Duodenal mucosa (tissue), 2 donors: Measurements from ENCODE around the gene DUOX1.

Source experiments
- H3K27ac ChIP-seq: one replicate; pipeline ENCODE4 v1.7.0; 2013; ENCODE audit warnings: low read depth, low read length
- H3K27me3 ChIP-seq, 2 donors: one replicate each; pipeline ENCODE4 v1.7.0; 2013; ENCODE audit warnings: low read length in 2 of 2, control low read depth in 1 of 2; ENCODE audit not compliant: insufficient read depth in 2 of 2, control insufficient read depth in 1 of 2
- H3K36me3 ChIP-seq, 2 donors: one replicate each; pipeline ENCODE4 v1.7.0; 2013; ENCODE audit warnings: low read length in 2 of 2, control low read depth in 1 of 2; ENCODE audit not compliant: insufficient read depth in 2 of 2, control insufficient read depth in 1 of 2
- H3K4me1 ChIP-seq, 2 donors: one replicate each; pipeline ENCODE4 v1.7.0; 2013; ENCODE audit warnings: low read length in 2 of 2, control low read depth in 1 of 2; ENCODE audit not compliant: insufficient read depth in 2 of 2, control insufficient read depth in 1 of 2
- H3K4me3 ChIP-seq, 2 donors: one replicate each; pipeline ENCODE4 v1.7.0; 2013; ENCODE audit warnings: low read length in 2 of 2, low read depth in 1 of 2
- H3K9ac ChIP-seq, 2 donors: one replicate each; pipeline ENCODE4 v1.7.0; 2013; ENCODE audit warnings: low read length in 2 of 2, low read depth in 1 of 2
- H3K9me3 ChIP-seq, 2 donors: one replicate each; pipeline ENCODE4 v1.7.0; 2013; ENCODE audit warnings: low read length in 2 of 2, control low read depth in 1 of 2; ENCODE audit not compliant: control insufficient read depth in 1 of 2

DUOX1 gene

DNA sequence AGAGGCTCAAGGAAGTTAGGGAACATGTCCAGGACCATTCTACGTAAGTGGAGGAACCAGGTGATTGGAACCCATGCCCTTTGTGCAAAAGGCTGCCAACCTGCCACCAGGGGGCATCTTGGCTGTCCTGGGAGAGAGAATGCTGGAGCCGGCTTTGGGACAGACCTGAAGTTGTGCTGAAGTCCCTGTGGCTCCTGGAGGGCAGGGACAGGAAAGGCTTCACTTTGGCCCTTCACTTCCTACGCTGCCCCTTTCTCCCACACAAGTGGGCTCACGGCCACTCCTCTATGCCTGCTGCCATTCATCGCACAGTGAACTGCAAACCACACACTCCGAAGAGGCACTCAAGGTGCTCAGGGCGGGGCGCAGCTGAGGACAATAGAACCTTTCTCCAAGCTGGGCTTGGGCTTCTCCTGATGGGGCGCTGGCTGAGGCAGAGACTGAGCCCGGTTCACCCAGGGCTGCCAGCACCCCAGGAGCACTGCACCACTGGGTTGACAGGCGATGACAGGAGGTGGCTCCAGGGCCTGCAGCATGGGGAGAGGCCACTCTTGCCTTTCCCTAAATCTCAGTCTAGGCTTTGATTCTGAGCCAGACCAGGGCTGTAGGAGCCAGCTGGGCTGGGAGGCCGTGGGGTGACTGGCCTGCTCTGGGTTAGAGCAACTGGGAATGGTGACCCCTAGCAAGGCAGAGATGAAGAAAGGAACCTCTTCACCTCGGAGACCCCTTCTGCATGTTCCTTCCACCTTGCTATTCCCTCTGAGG is 49.6 kb downstream of the DUOX1 start:
- H3K27me3 ChIP-seq: no peaks in the 10 kb centered on the region
- H3K36me3 ChIP-seq: peaks cover 0 to 14% of the 10 kb centered on the region in 2 donors
- no peak overlapping the region for H3K27ac ChIP-seq
- no peak overlapping the region for H3K4me3 ChIP-seq
- peaks cover 25 to 29% of the 10 kb centered on the region in 2 donors for H3K4me1 ChIP-seq
- no peaks in the 10 kb centered on the region for H3K9me3 ChIP-seq
- no peak overlapping the region for H3K9ac ChIP-seq

- no peak overlapping the region for H3K9ac ChIP-seq
- no peak overlapping the region for H3K4me3 ChIP-seq
- no peaks in the 10 kb centered on the region for H3K27me3 ChIP-seq
- H3K9me3 ChIP-seq: no peaks in the 10 kb centered on the region
- peaks cover 29 to 32% of the 10 kb centered on the region in 2 donors for H3K4me1 ChIP-seq
- H3K36me3 ChIP-seq: peaks cover 0 to 14% of the 10 kb centered on the region in 2 donors
- H3K27ac ChIP-seq: no peak overlapping the region
Observed at GRCh38 chr15:45180201-45180600, 50.4 kb downstream of the DUOX1 start.

- Histone ChIP-seq H3K9ac (no peak overlapping the region), H3K27me3 (no peaks in the 10 kb centered on the region), H3K9me3 (no peaks in the 10 kb centered on the region), H3K27ac (no peak overlapping the region), H3K36me3 (peaks cover 0 to 14% of the 10 kb centered on the region in 2 donors), H3K4me1 (peaks cover 33 to 38% of the 10 kb centered on the region in 2 donors), H3K4me3 (no peak overlapping the region)
Observed at GRCh38 chr15:45180648-45181436, 51.0 kb downstream of the DUOX1 start.

DNA sequence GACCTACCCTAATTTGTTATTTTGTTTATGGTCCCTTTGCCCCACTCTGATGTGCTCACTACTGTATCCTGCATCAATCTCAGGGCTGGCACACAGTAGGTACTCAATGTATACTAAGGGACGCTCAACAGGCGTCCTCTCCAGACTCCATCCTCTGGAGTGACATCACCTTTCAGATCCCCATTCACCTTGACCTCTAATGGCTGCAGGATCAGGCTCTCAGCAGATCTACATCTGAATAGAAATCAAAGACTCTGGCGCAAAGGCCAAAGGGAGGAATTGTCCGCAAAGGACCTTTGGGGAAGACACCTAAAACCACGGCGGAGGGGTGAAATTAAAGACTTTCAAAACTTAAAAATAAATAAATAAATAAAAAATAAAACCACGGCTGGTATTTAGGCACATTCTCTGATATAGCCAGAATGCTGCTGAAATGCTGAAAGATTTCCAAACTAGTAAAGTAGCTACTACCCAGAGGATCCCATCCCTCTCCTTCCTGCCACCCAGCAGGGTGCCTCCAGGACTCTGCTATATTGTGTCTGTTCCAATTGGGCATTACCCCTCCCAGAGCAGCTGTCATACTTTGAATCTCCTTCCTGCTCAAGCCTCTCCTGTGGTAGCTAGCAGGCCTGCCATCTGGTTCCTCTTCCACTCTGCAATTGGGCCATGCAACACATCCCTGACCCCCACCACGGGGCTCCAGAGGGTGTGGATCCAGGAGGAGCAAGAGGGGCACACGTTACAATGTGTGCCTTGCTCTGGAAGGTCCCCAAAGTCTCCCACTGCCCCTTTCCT is 51.9 kb downstream of the DUOX1 start:
- no peak overlapping the region for H3K9ac ChIP-seq
- no peak overlapping the region for H3K4me3 ChIP-seq
- peaks cover 40 to 47% of the 10 kb centered on the region in 2 donors for H3K4me1 ChIP-seq
- no peak overlapping the region for H3K27ac ChIP-seq
- H3K27me3 ChIP-seq: no peaks in the 10 kb centered on the region
- H3K36me3 ChIP-seq: peaks cover 0 to 11% of the 10 kb centered on the region in 2 donors
- no peaks in the 10 kb centered on the region for H3K9me3 ChIP-seq

DNA sequence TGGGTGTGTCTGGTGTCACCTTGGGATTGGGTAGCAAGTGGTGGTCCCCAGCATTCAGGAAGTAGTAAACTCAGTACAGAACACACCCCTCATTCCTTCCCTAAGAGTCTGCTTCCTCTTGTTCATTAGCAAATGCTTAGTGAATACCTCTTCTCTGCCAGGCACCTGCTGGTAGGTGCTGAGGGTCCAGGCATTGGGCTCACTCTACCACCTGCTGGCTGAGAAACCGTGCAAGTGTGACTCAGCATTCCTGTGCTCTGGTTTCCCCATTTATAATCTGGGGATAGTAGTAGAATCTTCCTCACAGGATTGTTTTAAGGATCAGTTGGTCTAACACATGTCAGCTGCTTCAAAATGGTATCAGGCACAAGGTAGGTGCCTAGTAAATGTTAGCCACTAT is 53.2 kb downstream of the DUOX1 start:
- no peak overlapping the region for H3K27ac ChIP-seq
- no peaks in the 10 kb centered on the region for H3K27me3 ChIP-seq
- H3K9me3 ChIP-seq: no peaks in the 10 kb centered on the region
- no peak overlapping the region for H3K9ac ChIP-seq
- peaks cover 0 to under 1% of the 10 kb centered on the region in 2 donors for H3K36me3 ChIP-seq
- peaks cover 42 to 49% of the 10 kb centered on the region in 2 donors for H3K4me1 ChIP-seq
- no peak overlapping the region for H3K4me3 ChIP-seq

DNA sequence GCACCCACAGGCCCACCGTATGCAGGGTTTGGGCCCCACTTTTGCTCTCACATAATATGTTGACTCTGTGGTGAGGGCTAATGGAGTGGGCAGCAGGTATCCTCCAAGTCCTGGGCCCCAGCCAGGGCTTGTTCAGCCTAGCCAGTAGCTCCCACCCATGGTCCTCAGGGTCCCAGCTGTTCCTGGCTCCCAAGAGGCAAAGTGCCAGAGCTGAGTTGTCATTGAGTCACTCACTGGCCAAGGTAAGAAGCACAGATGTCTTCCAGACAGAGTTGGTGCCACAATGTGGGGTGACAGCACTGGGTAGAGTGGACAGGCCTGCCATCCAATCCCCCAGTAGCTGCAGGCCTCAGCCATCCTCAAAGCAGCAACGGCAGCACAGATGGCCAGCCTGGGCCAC is 53.7 kb downstream of the DUOX1 start:
- Histone ChIP-seq H3K4me3 (no peak overlapping the region), H3K27me3 (no peaks in the 10 kb centered on the region), H3K36me3 (no peaks in the 10 kb centered on the region), H3K4me1 (peaks cover 47 to 51% of the 10 kb centered on the region in 2 donors), H3K9ac (no peak overlapping the region), H3K27ac (no peak overlapping the region), H3K9me3 (no peaks in the 10 kb centered on the region)

- Histone ChIP-seq H3K27ac (no peak overlapping the region), H3K4me1 (peaks cover 39 to 50% of the 10 kb centered on the region in 2 donors), H3K9me3 (no peaks in the 10 kb centered on the region), H3K4me3 (no peak overlapping the region), H3K9ac (no peak overlapping the region), H3K36me3 (no peaks in the 10 kb centered on the region), H3K27me3 (no peaks in the 10 kb centered on the region)
Observed at GRCh38 chr15:45184562-45185041, 54.8 kb downstream of the DUOX1 start.

DNA sequence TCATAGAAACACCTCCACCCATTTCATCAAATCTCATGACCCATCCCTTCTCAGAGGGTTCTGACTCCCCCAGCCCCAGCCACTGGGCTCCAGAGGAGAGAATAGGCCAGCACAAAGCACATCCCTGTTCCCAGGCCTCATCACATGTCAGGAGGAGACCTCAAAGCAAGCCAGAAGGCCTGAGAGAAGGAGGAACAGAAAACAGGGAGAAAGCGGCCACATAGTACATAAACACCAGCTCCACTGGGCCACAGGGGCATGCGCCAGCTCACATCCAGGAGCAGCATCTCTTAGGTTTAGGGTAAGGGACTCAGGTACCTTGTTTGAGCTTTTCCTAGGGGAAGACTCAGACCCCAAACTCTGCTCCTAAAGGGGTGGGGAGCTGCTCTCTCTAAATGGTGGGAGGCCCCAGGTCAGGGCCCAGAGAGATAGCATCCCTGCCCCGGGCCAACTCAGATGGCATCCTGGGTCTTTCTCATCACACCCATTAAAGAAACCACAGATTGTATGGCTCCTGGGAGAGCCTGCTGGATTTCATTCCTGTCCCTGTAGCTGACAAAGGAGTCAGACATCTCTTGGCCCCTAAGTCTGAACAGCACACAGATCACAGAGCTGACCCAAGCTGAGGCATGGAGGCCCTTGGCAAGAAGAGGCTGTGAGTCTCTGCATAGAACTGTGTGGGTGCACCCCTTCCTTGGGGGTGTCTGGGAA is 55.4 kb downstream of the DUOX1 start:
- no peaks in the 10 kb centered on the region for H3K9me3 ChIP-seq
- H3K4me1 ChIP-seq: peaks cover 33 to 44% of the 10 kb centered on the region in 2 donors
- H3K36me3 ChIP-seq: no peaks in the 10 kb centered on the region
- no peaks in the 10 kb centered on the region for H3K27me3 ChIP-seq
- H3K4me3 ChIP-seq: peak overlapping the region in 1 of 2 donors; percentile 8
- no peak overlapping the region for H3K27ac ChIP-seq
- no peak overlapping the region for H3K9ac ChIP-seq

DNA sequence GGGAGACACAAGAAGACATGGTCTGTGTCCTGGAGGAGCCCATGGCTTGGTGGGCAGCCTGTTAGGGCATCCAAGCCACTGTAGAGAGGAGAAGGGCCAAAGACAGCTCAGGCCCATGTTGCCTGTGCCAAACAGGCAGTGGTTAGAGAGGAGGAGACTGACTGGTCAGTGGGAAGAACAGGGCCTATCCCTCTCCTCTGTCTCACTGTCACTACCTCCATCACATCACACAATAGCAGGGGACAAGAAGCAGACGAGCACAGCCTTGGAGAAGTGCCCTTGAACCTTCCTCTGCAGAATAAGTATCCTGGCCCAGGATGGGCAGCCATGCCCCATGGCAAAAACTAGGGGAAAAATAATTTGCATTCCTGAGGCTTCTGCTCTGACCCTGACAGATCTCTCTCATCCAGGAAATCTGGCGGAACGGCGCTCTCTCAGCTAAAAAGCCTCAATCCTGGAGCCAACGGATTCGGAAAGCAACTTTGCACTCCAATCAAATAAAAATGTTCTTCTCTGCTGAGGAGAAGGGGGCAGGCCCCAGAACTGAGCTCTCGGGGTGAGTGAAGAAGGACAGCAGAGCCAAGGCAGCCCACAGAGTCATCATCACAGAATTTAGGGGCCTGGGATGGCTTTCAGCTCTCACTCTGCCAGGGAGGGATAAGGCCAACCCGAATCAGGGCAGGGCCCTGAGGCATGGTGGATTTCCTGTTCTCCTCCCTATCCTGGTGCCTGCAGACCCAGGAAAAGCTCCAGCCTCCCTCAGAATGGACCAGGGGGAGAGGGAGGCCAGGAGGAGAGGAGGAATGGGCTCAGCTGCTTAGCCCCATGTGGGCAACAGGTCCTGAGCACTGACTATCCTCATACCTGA is 56.3 kb downstream of the DUOX1 start:
- Histone ChIP-seq H3K27me3 (no peaks in the 10 kb centered on the region), H3K9ac (peak overlapping the region; percentile 4 to 63), H3K9me3 (no peaks in the 10 kb centered on the region), H3K4me3 (peak overlapping the region; percentile 58 to 60), H3K27ac (no peak overlapping the region), H3K36me3 (no peaks in the 10 kb centered on the region), H3K4me1 (peaks cover 31 to 42% of the 10 kb centered on the region in 2 donors)
